ENCODE measurements around the gene ZNF316. TPM values are rescaled to one million over a fixed set of nuclear protein-coding genes. Genes with fewer than 3 reads are reported as not detected.

The ZNF316 gene
- total and polyA plus RNA-seq, 2 donors (not counting 1 experiment from before 2014, with no cell fraction given): 5.1 to 13.0 TPM

DNA sequence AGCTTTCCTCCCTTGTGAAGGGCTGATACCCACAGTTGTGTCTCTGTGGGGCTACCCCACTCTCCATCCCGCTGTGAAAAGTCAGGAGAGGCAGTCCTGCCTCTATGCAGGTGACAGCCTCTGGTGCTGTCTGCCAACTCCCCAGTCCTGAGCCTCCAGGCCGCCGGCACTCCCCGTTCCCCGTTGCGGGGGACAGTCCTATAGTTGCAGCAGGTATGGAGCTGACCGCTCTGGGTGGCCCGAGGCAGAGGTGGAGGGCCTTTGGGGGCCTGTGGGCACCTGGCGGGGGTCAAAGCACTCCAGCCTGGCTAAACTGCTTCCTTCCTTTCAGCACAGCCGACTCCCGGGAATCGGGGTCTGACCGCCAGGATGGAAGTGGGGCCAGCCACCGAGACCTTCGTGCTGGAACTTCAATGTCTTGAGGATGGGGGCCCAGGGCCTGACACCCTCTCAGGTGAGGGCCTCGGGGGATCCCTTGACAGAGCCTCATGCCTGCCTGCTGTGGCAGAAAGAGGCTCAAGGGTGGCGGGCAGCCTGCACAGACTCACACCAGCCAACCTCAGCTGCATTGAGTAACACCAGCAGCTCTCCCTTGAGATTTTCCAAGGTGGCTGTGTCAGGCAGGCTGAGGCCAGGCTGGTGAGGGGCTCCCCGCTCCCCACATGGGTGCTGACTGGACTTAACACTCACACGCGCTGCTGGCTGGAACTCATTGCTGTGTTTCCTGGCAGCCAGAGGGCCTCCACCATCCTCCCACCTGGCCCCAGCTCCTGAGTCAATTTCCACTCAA lies 20.1 kb upstream of the ZNF316 start:
- no peak for TF ChIP-seq EZH2 (IDR thresholded peaks at IDR 0.05; ENCODE audit: low read length, missing control alignments)
- TF ChIP-seq, protein P1, sequence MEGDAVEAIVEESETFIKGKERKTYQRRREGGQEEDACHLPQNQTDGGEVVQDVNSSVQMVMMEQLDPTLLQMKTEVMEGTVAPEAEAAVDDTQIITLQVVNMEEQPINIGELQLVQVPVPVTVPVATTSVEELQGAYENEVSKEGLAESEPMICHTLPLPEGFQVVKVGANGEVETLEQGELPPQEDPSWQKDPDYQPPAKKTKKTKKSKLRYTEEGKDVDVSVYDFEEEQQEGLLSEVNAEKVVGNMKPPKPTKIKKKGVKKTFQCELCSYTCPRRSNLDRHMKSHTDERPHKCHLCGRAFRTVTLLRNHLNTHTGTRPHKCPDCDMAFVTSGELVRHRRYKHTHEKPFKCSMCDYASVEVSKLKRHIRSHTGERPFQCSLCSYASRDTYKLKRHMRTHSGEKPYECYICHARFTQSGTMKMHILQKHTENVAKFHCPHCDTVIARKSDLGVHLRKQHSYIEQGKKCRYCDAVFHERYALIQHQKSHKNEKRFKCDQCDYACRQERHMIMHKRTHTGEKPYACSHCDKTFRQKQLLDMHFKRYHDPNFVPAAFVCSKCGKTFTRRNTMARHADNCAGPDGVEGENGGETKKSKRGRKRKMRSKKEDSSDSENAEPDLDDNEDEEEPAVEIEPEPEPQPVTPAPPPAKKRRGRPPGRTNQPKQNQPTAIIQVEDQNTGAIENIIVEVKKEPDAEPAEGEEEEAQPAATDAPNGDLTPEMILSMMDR (conservative IDR thresholded peaks at IDR 0.05 in 1 of 2, IDR thresholded peaks at IDR 0.05 in 1 of 2; ENCODE audit: low read depth in 1 of 2, low read length in 2 of 2): no peak
- H3K79me2 ChIP-seq (ENCODE audit: control insufficient read depth, insufficient read depth, low read length): no peaks in the 10 kb centered on the region
- peaks cover 23% of the 10 kb centered on the region for H3K27me3 ChIP-seq (ENCODE audit: control insufficient read depth, insufficient read depth, low read length)
- H4K20me1 ChIP-seq (ENCODE audit: control insufficient read depth, extremely low read depth, insufficient read depth, low read length): no peaks in the 10 kb centered on the region
- no peaks in the 10 kb centered on the region for H3K36me3 ChIP-seq (ENCODE audit: control insufficient read depth, insufficient read depth, low read length)
- no peak overlapping the region for H3K4me2 ChIP-seq (ENCODE audit: extremely low read depth, insufficient read depth, low read length)
- no peak overlapping the region for H3K4me3 ChIP-seq (replicated peaks in 1 of 4; ENCODE audit: control extremely low read depth in 1 of 4, insufficient read depth in 1 of 4, low read depth in 3 of 4, low read length in 4 of 4)
- H2AFZ ChIP-seq (ENCODE audit: low read length): no peak overlapping the region
- H3K27ac ChIP-seq (ENCODE audit: insufficient read depth, low read length): no peak overlapping the region
- H3K9ac ChIP-seq (ENCODE audit: insufficient read depth, low read length): no peak overlapping the region
- no peaks in the 10 kb centered on the region for H3K9me3 ChIP-seq (ENCODE audit: control insufficient read depth, insufficient read depth, low read depth, low read length)
- no peak for DNase-seq (ENCODE audit: low read depth in 2 of 2)
- no peaks in the 10 kb centered on the region for H3K4me1 ChIP-seq (ENCODE audit: control insufficient read depth, extremely low read depth, insufficient read depth, low read length)

- Histone ChIP-seq H4K20me1 (ENCODE audit: control insufficient read depth, extremely low read depth, insufficient read depth, low read length) (no peaks in the 10 kb centered on the region), H3K9me3 (ENCODE audit: control insufficient read depth, insufficient read depth, low read depth, low read length) (no peaks in the 10 kb centered on the region), H3K36me3 (ENCODE audit: control insufficient read depth, insufficient read depth, low read length) (no peaks in the 10 kb centered on the region), H3K4me2 (ENCODE audit: extremely low read depth, insufficient read depth, low read length) (no peak overlapping the region), H3K27me3 (ENCODE audit: control insufficient read depth, insufficient read depth, low read length) (peaks cover 23% of the 10 kb centered on the region), H3K79me2 (ENCODE audit: control insufficient read depth, insufficient read depth, low read length) (no peaks in the 10 kb centered on the region), H3K9ac (ENCODE audit: insufficient read depth, low read length) (no peak overlapping the region), H3K27ac (ENCODE audit: insufficient read depth, low read length) (no peak overlapping the region), H3K4me1 (ENCODE audit: control insufficient read depth, extremely low read depth, insufficient read depth, low read length) (no peaks in the 10 kb centered on the region), H3K4me3 (replicated peaks in 1 of 4; ENCODE audit: control extremely low read depth in 1 of 4, insufficient read depth in 1 of 4, low read depth in 3 of 4, low read length in 4 of 4) (no peak overlapping the region), H2AFZ (ENCODE audit: low read length) (no peak overlapping the region)
- no peak for TF ChIP-seq EZH2 (IDR thresholded peaks at IDR 0.05; ENCODE audit: low read length, missing control alignments)
- TF ChIP-seq, protein P1 (conservative IDR thresholded peaks at IDR 0.05 in 1 of 2, IDR thresholded peaks at IDR 0.05 in 1 of 2; ENCODE audit: low read depth in 1 of 2, low read length in 2 of 2): no peak
- peak in 1 of 2 donors; percentile 30 for DNase-seq (ENCODE audit: low read depth in 2 of 2)
Measured at GRCh38 chr7:6618621-6619020, 18.5 kb upstream of the ZNF316 start.

- H3K36me3 ChIP-seq (ENCODE audit: control insufficient read depth, insufficient read depth, low read length): no peaks in the 10 kb centered on the region
- no peaks in the 10 kb centered on the region for H3K9me3 ChIP-seq (ENCODE audit: control insufficient read depth, insufficient read depth, low read depth, low read length)
- H3K4me2 ChIP-seq (ENCODE audit: extremely low read depth, insufficient read depth, low read length): no peak overlapping the region
- no peak overlapping the region for H2AFZ ChIP-seq (ENCODE audit: low read length)
- H3K4me1 ChIP-seq (ENCODE audit: control insufficient read depth, extremely low read depth, insufficient read depth, low read length): no peaks in the 10 kb centered on the region
- H4K20me1 ChIP-seq (ENCODE audit: control insufficient read depth, extremely low read depth, insufficient read depth, low read length): no peaks in the 10 kb centered on the region
- no peak for DNase-seq (ENCODE audit: low read depth in 2 of 2)
- no peak overlapping the region for H3K27ac ChIP-seq (ENCODE audit: insufficient read depth, low read length)
- H3K4me3 ChIP-seq (replicated peaks in 1 of 4; ENCODE audit: control extremely low read depth in 1 of 4, insufficient read depth in 1 of 4, low read depth in 3 of 4, low read length in 4 of 4): no peak overlapping the region
- no peaks in the 10 kb centered on the region for H3K79me2 ChIP-seq (ENCODE audit: control insufficient read depth, insufficient read depth, low read length)
- TF ChIP-seq, protein P1 (conservative IDR thresholded peaks at IDR 0.05 in 1 of 2, IDR thresholded peaks at IDR 0.05 in 1 of 2; ENCODE audit: low read depth in 1 of 2, low read length in 2 of 2): no peak
- no peak for TF ChIP-seq EZH2 (IDR thresholded peaks at IDR 0.05; ENCODE audit: low read length, missing control alignments)
- no peak overlapping the region for H3K9ac ChIP-seq (ENCODE audit: insufficient read depth, low read length)
- H3K27me3 ChIP-seq (ENCODE audit: control insufficient read depth, insufficient read depth, low read length): peaks cover 11% of the 10 kb centered on the region
Measured at GRCh38 chr7:6619961-6620360, 17.2 kb upstream of the ZNF316 start.

Data from fibroblast of lung (primary cell).